HG02938 (cell line): Measurements from ENCODE around the gene DRC7.

Experiments
- ATAC-seq: cut with Tn5 transposase; IDR thresholded peaks from one replicate; pipeline ENCODE4 v1.9.1; 2021; ENCODE audit warnings: mild to moderate bottlenecking, moderate library complexity; ENCODE audit not compliant: unreplicated experiment

Gene DRC7

GRCh38 chr16:57781349-57781740 is 86.7 kb downstream of the DRC7 start:
- no peak for ATAC-seq
